CD4-positive, alpha-beta T cell treated with Interleukin-6 at 100 ng/mL for 8 hours (primary cell): ENCODE measurements around the gene ATP1B2.
A peak's percentile ranks its signal among the peaks of the same experiment; 100 is the strongest.
"Not testable (repeated sequence)": the region's sequence is repeated elsewhere in the genome, so short reads cannot be mapped to it uniquely, and the experiment has no call there.

ENCODE experiments used
- DNase-seq: peaks from one replicate; pipeline ENCODE4 v3.0.0-alpha.2; 2020; ENCODE audit warnings: mixed read lengths, low spot score

The ATP1B2 gene, protein sequence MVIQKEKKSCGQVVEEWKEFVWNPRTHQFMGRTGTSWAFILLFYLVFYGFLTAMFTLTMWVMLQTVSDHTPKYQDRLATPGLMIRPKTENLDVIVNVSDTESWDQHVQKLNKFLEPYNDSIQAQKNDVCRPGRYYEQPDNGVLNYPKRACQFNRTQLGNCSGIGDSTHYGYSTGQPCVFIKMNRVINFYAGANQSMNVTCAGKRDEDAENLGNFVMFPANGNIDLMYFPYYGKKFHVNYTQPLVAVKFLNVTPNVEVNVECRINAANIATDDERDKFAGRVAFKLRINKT

DNA sequence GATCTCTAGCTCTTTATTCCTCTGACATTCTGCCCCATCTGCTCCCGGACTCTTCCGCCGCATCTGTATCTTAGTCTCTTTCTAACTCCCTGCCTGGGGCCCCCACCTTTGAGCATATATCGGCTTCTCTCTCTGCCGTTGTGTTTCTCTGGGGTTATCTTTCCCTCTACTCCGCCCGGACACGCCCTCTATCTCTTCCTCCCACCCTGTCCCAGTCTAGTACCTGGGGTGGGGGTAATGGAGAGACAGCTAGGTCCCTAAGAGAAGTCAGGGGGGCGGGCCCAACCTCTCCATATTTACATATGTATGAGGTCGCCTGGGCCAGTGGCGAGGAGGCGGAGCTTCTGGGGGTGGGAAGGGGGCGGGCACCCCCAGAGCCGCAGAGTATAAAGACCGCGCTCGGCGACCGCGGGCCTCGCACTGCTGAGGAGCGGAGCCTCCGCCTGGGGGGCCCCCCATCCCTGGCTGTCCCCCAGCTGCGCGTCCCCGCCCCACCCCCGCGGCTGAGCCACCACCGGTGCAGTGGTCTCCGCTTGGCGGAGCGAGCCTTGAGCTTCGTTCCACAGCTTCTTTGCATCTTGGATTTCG lies at the start of gene ATP1B2:
Gene ATP1B2 (plus strand): TSS at position 418 of the 588 bp plus-strand sequence. CDS start 593 bp downstream, outside the sequence.
- DNase-seq, result peak; percentile 62

DNA sequence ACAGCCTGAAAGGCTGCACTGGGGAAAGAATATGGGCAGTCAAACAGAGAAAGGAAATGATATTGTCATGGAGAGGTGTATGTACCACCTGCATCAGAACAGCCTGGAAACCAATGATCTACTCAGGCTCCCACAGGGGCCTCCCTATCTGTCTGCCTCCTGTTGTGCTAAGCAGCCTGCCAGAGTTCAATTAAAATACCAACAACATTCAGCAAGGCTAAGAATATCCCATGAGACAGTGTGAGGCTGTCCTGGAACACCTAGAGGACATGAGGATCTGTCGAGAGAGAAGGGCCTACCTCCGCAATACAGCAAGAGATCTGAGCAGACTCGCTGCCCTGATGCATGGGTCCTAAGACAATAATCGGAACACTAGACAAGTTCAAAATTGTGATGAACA lies 44.4 kb upstream of the ATP1B2 start:
- no peak for DNase-seq

DNA sequence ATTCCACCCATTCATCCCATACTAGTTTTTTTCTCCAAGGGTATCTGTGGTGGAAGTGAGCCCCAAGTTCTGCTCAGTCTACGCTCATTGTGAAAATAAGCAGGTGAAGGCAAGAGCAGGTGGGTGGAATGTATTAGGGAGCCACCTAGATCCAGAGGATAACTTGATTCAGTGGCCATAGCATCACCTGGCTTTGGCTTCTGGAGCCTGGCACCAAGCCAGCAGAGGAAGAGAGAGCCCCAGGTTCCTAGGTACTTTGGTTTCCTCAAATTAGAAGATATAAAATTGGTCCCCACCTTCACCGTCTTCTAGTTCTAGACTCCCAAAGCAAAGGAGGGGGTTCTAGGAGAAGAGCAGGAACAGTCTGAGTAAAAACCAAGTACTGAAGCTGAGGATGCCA lies 40.1 kb upstream of the ATP1B2 start:
- no peak for DNase-seq

DNA sequence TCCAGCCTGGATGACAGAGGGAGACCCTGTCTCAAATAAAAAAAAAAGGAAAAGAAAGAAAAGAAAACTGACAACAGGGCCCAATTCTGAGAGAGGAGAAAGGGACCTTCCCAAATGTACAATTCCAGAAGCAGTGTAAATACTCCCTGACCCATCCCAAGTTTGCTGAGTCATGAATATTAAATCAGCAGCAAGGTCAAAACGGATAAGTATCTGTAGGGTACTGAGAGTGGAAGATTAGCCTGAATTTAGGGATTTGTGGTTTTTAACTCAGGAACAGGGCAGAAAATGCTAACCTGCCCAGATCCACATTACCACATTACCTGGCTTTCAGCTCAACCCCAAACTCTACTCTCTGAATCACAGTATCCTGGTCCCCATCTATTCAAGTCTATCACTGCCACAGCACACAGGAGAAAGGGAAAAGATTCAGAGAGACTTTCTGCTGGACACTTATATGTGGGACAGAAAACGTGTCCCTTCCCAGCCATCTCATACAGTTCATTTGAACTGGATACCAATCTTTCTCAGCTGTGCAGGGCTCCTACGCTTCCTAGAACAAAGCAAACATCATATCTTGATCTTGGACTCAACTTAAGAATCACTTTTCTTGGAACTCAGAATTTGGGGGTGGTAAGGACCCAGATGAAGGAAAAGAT lies 39.0 kb upstream of the ATP1B2 start:
- no peak for DNase-seq

DNA sequence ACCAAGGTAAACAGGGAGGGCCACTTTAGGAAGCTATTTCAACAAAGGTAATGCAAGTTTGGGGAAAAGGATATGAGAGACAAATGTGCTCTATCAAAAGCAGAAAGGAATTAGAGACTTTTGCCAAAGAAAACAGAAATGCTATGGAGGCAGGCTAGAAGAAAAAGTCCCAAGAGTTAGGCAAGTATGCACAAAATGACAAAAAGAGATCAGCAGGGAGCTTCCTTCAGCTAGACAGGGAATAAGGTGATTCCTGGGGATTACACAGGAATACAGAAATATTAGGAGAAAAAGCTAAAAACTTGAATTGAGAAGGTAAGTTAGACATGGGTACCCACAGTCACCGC lies 38.5 kb upstream of the ATP1B2 start:
- DNase-seq, result no peak

DNA sequence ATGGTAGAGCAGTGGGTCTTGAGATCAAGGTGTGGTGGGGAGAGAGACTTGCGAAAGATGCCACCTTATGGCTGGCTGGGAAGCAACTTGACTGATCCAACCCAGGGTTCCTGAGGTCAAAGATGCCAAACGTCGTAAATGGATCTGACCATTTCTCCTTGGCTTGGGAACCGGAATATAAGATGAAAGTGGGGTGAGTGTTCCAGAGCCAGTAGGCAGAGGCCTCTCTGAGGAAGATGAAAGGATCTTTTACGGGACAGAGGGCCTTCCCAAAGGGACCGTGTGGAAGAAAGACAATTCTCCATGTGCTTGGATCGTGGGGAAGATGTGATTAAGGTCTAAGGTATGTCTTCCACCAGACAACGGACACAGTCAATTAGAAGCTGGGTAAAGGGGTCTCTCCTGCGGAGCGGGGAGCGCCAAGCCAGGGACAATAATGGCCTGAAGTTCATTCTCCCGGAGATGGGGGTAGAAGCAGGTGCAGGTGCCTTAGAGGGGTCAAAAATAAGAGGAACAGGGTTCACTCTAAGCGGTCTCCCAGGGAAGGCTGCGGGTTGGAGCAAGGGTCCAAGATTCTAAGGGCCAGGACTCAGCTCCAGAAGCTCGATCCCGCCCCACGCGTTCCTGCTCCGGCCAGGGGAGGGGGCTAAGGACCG lies 36.8 kb upstream of the ATP1B2 start:
- DNase-seq, result no peak

DNA sequence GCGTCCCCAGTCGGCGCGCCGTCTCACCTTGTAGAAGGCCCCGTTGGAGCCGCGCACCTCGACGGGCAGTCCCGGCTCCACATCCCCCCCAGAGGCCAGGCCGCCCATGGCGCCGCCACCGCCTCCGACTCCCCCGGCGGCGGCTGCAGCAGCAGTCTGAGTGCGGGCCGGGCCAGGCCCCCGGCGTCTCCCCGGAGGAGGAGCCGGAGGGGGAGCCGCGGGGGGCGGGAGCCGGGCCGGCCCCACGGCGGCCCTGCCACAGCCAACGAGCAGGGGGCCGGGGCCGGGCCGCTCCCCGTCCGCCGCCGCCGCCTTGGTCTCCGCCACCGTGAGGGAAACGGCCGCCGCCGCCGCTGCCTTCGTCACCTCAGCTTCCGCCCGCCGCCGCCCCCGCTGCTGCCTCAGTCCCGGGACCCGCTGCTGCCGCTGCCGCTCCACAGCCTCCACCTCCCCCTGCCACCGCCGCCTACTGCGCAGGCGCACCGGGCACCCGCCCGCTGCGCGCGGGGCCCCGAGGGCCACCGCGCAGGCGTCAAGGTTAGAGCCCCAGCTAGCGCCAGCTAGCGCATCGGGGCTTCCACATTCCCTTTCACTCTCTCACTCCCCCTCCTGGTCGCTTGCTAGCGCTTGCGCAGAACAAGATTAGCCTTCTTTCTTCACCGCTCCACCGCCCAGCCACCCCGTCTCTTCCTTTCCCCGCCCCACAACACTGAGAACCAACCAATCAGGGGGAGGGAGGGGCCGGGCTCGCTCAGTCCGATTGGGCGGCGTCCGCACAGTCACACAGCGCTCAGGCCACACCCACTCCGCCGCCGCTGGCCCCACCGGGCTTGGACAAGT lies 36.1 kb upstream of the ATP1B2 start, which contains the start of gene FXR2:
Gene FXR2 (minus strand): TSS at position 473 of the 840 bp plus-strand sequence. CDS start 365 bp downstream, at position 108.
- peak; percentile 100 for DNase-seq

DNA sequence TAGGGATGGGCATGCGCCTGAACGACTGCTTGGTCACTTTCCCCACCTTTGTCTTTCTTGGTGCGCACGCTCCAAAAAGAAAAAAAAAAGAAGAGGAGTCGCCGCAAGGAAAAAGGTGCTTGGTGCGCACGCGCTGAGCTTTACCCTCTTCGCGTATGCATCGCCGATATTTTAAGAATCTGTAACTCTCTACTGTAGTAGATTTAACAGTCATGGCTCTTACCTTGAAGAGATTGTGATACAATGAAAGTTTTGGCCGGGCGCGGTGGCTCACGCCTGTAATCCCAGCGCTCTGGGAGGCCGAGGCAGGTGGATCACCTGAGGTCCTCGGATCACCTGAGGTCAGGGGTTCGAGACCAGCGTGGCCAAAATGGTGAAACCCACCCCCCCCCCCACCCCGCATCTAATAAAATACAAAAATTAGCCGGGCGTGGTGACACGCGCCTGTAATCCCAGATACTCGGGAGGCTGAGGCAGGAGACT lies 35.4 kb upstream of the ATP1B2 start:
- no peak for DNase-seq

DNA sequence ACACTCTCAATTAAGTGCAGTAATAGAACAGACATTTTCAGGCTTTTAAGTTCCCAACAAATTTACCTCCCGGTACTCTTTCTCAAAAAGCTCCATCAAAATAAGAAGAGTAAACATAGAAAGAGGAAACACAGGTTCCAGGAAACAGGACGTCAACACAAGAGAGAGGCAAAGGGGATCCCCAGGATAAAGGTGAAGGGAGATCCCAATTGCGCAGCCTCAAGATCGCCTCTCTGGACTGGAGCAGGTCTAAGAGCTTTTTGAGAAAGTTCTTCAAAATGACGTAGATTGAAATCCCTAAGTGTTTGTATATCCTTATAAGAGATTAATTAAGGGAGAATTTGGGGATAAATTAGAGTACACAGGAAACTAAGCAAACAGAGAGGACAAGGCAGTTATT lies 32.1 kb upstream of the ATP1B2 start:
- no peak for DNase-seq

DNA sequence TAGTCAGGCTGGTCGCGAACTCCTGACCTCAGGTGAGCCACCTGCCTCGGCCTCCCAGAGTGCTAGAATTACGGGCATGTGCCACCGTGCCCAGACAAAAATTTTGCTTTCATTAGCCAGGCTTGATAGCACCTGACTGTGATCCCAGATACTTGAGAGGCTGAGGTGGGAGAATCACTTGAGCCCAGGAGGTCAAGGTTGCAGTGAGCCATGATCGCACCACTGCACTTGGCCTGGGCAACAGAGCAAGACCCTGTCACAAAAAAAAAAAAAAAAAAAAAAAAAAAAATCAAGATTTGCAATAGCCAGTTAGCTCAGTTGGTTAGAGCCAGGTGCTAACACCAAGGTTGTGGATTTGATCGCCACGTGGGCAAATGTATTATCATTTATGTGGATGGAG lies 29.9 kb upstream of the ATP1B2 start:
- no peak for DNase-seq

DNA sequence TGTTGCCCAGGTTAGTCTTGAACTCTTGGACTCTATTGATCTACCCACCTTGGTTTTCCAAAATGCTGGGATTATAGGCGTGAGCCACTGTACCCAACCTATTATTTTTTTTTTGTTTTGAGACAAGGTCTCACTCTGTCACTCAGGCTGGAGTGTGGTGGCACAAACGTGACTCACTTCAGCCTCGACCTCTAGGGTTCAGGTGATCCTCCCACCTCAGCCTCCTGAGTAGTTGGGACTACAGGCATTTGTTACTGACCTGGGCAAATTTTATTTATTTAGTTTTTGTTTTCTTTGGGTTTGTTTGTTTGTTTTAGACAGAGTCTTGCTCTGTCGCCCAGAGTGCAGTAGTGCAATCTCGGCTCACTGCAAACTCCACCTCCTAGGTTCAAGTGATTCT lies 27.1 kb upstream of the ATP1B2 start:
- no peak for DNase-seq

DNA sequence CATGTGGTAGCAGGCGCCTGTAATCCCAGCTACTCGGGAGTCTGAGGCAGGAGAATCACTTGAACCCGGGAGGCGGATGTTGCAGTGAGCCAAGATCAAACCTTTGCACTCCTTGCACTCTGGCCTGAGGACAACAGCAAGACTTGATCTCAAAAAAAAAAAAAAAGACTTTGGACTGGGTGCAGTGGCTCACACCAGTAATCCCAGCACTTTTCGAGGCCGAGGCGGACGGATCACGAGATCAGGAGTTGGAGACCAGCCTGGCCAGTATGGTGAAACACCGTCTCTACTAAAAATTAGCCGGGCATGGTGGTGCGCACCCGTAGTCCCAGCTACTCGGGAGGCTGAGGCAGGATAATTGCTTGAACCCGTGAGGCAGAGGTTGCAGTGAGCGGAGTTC lies 25.0 kb upstream of the ATP1B2 start:
- DNase-seq, result not testable (repeated sequence)

DNA sequence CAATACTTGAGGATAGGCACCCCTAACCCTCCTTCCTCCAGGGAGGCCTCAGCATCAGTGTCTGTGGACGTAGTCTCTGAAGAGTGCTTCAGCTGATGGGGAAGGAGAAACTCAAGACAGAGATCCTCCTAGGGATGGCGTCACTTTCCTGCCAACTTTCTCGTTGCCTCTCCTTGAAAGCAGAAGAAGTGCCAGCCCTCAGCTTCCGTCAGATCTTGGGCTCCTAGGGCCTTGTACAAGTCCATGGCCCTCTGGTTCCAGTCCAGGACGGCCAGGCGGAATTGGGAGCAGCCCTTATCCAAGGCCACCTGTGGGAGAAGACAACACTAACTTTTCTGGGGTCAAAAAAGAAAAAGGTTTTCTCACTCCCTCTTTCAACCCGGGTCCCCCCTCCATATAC lies 24.4 kb upstream of the ATP1B2 start:
- no peak for DNase-seq

DNA sequence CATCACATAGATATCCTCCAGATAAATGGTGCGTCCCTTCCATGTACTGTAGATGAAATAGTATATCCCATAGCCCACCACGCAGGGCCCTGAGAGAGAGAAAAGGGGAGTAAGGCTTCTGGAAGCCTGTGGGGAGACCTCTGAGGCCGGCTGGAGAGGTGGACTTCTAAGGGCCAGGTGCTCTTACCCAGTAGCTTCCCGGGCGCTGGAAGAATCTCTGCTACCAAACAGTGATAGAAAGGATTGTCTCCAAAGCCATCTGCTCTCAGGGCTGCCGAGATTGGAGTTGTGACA lies 23.8 kb upstream of the ATP1B2 start:
- DNase-seq, result no peak

DNA sequence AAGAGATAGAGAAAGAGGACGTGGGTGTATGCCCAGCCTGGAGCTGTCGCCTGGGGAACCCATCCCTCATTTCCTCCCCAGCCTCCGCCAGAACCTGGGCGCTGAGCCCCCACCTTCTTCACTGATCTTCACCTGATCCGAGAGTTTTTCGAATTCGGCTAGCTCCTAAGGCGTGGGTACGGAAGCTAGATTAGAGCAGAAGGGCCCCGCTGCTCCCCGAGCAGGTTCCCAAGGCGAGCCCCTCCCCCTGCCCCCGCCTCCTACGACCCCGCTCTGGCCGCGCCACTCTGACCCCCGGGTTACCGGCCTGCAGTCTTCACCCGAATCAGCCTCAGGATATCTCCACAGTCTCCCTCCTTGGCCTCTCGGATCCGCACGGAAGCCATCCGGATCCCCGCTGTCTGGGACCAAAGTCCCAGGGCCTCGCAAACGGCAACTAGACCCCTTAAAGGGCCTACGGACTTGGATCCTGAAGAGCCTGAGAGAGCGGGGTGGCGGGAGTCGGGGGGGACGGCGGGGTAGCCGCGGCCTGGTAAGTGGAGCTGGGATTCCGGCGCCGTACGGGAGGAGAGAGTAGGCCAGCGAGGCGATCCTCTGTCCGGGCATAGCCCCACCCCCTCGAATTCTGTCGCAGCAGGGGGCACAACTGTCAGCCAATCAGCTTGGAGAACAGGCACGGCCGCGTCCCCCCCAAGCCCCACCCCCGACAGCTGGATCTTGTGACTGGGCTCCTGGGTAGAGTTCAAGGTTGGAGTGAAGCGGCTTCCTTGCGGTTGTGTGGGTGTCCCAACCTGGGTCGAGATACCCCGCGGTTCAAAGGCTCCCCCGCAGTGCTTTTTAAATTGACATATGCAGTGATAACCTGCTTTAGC lies 23.2 kb upstream of the ATP1B2 start, which contains the start of gene SAT2:
Gene SAT2 (minus strand): TSS at position 572 of the 872 bp plus-strand sequence. CDS start 186 bp downstream, at position 386.
- peak; percentile 90 for DNase-seq

DNA sequence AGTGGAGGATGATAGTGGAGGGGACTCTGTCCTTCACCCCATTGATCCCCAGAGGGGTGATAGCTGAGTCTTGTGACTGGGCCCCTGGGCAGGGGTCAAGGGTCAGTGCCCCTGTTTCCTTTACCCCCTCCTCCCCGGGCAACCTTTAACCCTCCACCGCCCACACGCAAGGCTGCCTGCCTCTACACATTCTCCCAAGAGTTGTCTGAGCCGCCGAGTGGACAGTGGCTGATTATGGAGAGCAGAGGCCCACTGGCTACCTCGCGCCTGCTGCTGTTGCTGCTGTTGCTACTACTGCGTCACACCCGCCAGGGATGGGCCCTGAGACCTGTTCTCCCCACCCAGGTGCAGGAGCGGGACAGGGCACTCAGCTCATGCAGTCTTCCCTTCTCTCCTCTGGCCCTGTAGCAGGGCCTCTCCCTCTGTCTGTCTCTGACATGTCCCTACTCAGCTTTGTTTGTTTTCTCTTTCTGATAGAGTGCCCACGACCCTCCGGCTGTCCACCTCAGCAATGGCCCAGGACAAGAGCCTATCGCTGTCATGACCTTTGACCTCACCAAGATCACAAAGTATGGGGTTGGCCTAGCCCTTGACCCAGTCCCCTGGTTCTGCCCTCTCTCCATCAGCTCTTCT lies 20.7 kb upstream of the ATP1B2 start, which contains the start of gene SHBG:
Gene SHBG (plus strand): TSS at position 197 of the 633 bp plus-strand sequence. CDS start 38 bp downstream, at position 235.
- no peak for DNase-seq

DNA sequence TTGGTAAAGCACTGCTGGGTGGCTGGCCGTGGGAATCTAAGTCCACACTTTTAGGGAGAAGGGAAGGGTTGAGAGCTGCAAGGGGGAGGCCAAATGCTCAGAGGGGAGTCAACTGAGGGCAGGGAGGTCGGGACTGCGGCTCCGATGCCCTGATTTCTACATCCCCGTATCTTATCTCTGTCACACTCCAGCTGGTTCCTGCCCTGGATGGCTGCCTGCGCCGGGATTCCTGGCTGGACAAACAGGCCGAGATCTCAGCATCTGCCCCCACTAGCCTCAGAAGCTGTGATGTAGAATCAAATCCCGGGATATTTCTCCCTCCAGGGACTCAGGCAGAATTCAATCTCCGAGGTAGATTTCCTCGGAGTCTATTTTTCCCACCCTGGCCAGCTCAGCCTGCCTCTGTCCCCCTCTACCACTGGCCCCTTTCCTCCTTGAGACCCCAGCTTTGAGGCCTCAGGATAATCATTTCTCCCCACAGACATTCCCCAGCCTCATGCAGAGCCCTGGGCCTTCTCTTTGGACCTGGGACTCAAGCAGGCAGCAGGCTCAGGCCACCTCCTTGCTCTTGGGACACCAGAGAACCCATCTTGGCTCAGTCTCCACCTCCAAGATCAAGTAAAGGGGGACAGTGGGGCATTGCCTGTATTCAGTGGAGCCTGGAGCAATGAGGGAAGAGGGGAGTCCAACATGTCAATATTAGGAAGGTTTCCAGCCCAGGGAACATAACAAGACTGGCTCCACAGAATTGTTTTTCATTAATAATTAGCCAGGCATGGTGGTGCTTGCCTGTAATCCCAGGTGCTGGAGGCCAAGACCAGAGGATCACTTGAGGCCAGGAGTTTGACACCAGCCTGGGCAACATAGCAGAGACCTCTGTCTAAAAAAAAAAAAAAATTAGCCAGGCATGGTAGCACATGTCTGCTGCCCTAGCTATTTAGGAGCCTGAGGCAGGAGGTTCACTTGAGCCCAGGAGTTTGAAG lies 19.0 kb upstream of the ATP1B2 start:
- no peak for DNase-seq

DNA sequence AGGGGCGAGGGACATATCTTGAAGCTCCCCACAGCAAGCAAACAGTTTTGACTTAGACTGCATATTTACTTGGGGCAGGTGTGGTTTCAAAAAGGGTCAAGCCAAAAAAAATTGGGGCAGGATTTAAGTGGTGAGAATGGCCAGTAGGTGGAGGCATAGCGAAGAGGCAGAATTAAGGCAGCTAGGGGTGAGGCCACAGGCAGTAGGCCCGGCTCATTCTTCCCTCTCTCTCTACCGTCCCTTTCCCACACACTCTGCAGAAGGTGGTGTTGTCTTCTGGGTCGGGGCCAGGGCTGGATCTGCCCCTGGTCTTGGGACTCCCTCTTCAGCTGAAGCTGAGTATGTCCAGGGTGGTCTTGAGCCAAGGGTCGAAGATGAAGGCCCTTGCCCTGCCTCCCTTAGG lies 18.2 kb upstream of the ATP1B2 start:
- DNase-seq, result peak; percentile 28

DNA sequence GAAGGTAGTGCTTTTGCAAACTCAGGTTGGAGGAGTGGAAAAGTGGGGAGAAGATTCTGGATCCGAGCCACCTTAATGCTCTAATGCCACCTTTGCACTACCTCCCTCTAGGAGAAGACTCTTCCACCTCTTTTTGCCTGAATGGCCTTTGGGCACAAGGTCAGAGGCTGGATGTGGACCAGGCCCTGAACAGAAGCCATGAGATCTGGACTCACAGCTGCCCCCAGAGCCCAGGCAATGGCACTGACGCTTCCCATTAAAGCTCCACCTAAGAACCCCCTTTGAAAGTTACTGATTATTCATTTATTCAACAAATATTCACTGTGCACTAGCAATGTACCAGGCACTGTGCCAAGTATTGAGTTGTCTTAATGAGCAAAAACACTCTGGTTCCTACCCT lies 17.6 kb upstream of the ATP1B2 start:
- no peak for DNase-seq
